Right atrium auricular region (tissue), 2 donors: ENCODE data around the gene ARL6. TPM values are rescaled to one million over a fixed set of nuclear protein-coding genes. Genes with fewer than 3 reads are reported as not detected.

Source experiments
- DNase-seq: peaks from one replicate; pipeline ENCODE4 v3.0.0-alpha.2; 2019; ENCODE audit warnings: low spot score
- H3K27ac ChIP-seq, 2 donors: fragments of 200-600 bp; sonication (generic); 1 replicate in 1 of 2; 2 replicates in 1 of 2; pipeline ENCODE4 v1.5.1; 2016 to 2019
- H3K27me3 ChIP-seq, 2 donors: fragments of 200-600 bp; sonication (generic); one replicate each; pipeline versions ENCODE4 v1.5.1 to v1.6.0; 2017 to 2019
- H3K36me3 ChIP-seq: fragments of 200-600 bp; sonication (generic); one replicate; pipeline ENCODE4 v1.5.1; 2016
- H3K4me1 ChIP-seq, 2 donors: fragments of 200-600 bp; sonication (generic); one replicate each; pipeline versions ENCODE4 v1.5.1 to v1.6.0; 2017 to 2019
- H3K4me3 ChIP-seq, 2 donors: fragments of 200-600 bp; sonication (generic); 1 replicate in 1 of 2; 2 replicates in 1 of 2; pipeline ENCODE4 v1.5.1; 2017 to 2019; ENCODE audit warnings: mild to moderate bottlenecking in 1 of 2, moderate library complexity in 1 of 2
- H3K9me3 ChIP-seq, 2 donors: fragments of 200-600 bp; sonication (generic); one replicate each; pipeline ENCODE4 v1.5.1; 2019
- CTCF ChIP-seq, 2 donors: fragments of 200-600 bp; sonication (generic); IDR thresholded peaks; one replicate each; pipeline ENCODE4 v1.5.1; 2019; ENCODE audit warnings: antibody characterized with exemption in 2 of 2
- total RNA-seq, 2 donors: library from RNA; depleted of rRNA; stranded (reverse); fragments of >200 nt; gene quantifications; one replicate each; pipeline ENCODE4 v1.1.0, GENCODE V29; 2016

Gene ARL6
- total RNA-seq, 2 donors from 2014 or later = 2.9 to 3.5 TPM

GRCh38 chr3:97821287-97821773, 56.8 kb downstream of the ARL6 start:
- peak overlapping the region; percentile 87 to 92 for H3K4me3 ChIP-seq
- peak; percentile 67 for DNase-seq
- no peaks in the 10 kb centered on the region for H3K27me3 ChIP-seq
- TF ChIP-seq CTCF (IDR thresholded peaks at IDR 0.05) = no peak
- peak overlapping the region; percentile 89 to 94 for H3K27ac ChIP-seq
- no peaks in the 10 kb centered on the region for H3K36me3 ChIP-seq
- no peaks in the 10 kb centered on the region for H3K9me3 ChIP-seq
- H3K4me1 ChIP-seq = peaks cover 0 to 23% of the 10 kb centered on the region in 2 donors

DNA sequence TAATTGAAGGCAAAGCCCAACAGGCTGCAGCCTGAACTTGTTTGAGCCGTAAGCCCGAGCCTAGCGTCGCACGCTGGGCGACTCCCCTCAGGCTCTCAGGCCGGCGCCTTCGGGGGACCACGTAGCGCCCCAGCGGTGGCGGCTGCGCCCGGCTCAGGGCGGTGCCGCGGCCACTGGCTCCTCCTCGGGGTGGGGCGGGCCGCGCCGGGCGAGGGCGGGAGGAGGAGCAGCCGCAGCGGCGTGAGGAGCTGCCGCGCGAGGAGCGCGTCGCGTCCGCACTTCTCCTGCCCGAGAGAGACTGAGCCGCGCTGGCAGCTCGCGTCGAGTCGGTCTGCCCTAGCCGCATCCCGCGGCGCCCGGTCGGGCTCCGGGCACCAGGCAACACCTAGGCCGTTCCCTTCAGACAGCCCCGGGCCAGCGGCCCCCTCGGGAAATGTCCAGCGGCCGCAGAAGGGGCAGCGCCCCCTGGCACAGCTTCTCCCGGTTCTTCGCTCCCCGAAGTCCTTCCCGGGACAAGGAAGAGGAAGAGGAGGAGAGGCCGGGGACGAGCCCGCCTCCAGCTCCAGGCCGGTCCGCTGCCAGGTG, 57.3 kb downstream of the ARL6 start, which contains the start of gene CRYBG3:
CRYBG3 (plus strand) TSS at position 238 of the 585 bp plus-strand sequence; CDS start at position 434, 196 bp downstream.
- peak; percentile 15 to 44 for TF ChIP-seq CTCF (IDR thresholded peaks at IDR 0.05)
- peaks cover 0 to 24% of the 10 kb centered on the region in 2 donors for H3K4me1 ChIP-seq
- H3K9me3 ChIP-seq = no peaks in the 10 kb centered on the region
- no peaks in the 10 kb centered on the region for H3K36me3 ChIP-seq
- H3K27me3 ChIP-seq = no peaks in the 10 kb centered on the region
- H3K27ac ChIP-seq = peak within 1 kb of the TSS; percentile 89 to 94
- peak within 1 kb of the TSS; percentile 87 to 92 for H3K4me3 ChIP-seq
- DNase-seq = peak; percentile 74

GRCh38 chr3:97822359-97822775, 57.8 kb downstream of the ARL6 start:
- Histone ChIP-seq H3K27ac (peak overlapping the region; percentile 89 to 94), H3K4me1 (peaks cover 0 to 29% of the 10 kb centered on the region in 2 donors), H3K4me3 (peak overlapping the region; percentile 87 to 92), H3K36me3 (no peaks in the 10 kb centered on the region), H3K9me3 (no peaks in the 10 kb centered on the region), H3K27me3 (no peaks in the 10 kb centered on the region)
- peak in 1 of 2 donors; percentile 1 for TF ChIP-seq CTCF (IDR thresholded peaks at IDR 0.05)
- DNase-seq = peak; percentile 74

DNA sequence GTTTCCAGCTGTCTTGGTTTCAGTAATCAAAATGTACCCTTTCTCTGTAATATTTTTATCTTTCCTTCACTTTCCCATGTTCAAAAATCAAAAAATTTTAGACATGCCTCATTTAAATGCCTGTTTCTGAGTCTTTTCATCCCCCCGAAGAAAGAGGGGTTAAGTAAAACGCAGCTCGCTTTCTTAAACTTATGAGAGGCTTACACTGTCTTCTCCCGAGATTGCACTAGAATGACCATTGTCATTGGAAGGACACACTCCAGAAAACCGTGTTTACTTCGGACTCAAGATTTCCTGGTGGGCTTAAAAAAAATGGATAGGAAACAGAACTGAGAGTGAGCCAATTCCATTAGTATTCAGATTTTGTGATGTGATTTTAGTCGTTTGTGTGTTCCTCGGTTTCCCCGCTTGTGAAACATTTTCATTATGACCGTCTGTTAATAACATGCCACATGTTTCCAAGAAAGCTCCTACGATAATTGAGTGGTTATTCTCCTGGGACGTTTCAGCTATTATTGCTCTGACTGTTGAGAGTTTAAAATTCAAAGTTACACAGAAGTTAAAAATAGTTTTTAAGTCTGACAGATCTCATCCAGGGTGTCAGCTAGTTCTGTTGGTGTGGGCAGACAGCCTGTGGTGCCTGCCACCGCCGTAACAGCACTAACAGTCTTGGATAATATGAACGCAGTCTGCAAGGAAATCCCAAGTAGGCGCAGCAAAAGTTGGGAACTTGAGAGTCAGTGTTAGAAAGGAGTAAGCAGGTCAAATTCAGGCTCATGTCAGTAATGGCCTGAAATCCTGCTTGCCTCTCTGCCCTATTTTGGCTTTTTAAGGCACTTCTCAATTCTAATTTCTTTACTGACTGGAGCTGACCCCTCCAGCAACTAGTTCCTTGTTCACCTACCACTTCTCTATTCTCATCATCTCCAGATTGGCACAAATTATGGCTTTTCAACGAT, 58.8 kb downstream of the ARL6 start:
- Histone ChIP-seq H3K27me3 (no peaks in the 10 kb centered on the region), H3K36me3 (no peaks in the 10 kb centered on the region), H3K4me1 (peaks cover 0 to 38% of the 10 kb centered on the region in 2 donors), H3K4me3 (peak overlapping the region; percentile 87 to 92), H3K27ac (peak overlapping the region; percentile 89 to 94), H3K9me3 (no peaks in the 10 kb centered on the region)
- DNase-seq = peak; percentile 64
- no peak for TF ChIP-seq CTCF (IDR thresholded peaks at IDR 0.05)

- DNase-seq = no peak
- Histone ChIP-seq H3K9me3 (no peaks in the 10 kb centered on the region), H3K27me3 (no peaks in the 10 kb centered on the region), H3K27ac (no peak overlapping the region), H3K36me3 (no peaks in the 10 kb centered on the region), H3K4me1 (peaks cover 0 to 38% of the 10 kb centered on the region in 2 donors), H3K4me3 (no peak overlapping the region)
- no peak for TF ChIP-seq CTCF (IDR thresholded peaks at IDR 0.05)
Measured at GRCh38 chr3:97825101-97825500, 60.5 kb downstream of the ARL6 start.
